K562 (cell line): ENCODE data around the gene SLC37A3. TPM values are rescaled to one million over a fixed set of nuclear protein-coding genes. Genes with fewer than 3 reads are reported as not detected.

ENCODE experiments used
- ATAC-seq: fragments of 200-7000 bp; cut with Tn5 transposase; 3 replicates; pipeline ENCODE4 v1.9.1; 2020; ENCODE audit warnings: moderate library complexity
- BruUV-seq: library from RNA; stranded (reverse); fragments of 400-500 nt; replicated peaks from 2 replicates; lab custom pipeline; 2021; lab: Mats Ljungman, UMichigan
- CTCF ChIA-PET: fragments of 300-600 bp; formaldehyde crosslinking; extraction: SDS; loops from one replicate; lab custom pipeline; 2021; ENCODE audit warnings: low intra/inter-chr PET ratio; lab: Yijun Ruan, JAX
- POLR2A ChIA-PET: fragments of 300-600, 350-650 bp; sonication (Branson Sonifier 250); formaldehyde crosslinking; extraction: SDS; loops from one replicate; lab custom pipeline; 2021; ENCODE audit warnings: antibody characterized with exemption, inconsistent platforms; lab: Yijun Ruan, JAX
- DNase-seq, 4 experiments: peaks; one replicate each; pipeline versions ENCODE4 v3.0.0 to v3.0.0-alpha.2; 2011 to 2018; ENCODE audit warnings: low spot score in 3 of 4, mixed read lengths in 3 of 4; ENCODE audit errors: extremely low read depth in 1 of 4
- FAIRE-seq: peaks from 2 replicates; lab custom pipeline; 2011; peaks lifted over from hg19 to GRCh38; lab: Jason Lieb, UNC
- H2AFZ ChIP-seq: 2 replicates; pipeline ENCODE4 v1.6.0; 2011; ENCODE audit warnings: low read depth, low read length, control low read depth, inconsistent platforms
- H3K27ac ChIP-seq: fragments of 200-600 bp; 3 replicates; pipeline ENCODE4 v1.8.0; 2011; ENCODE audit warnings: low read depth, mild to moderate bottlenecking, control low read depth, inconsistent platforms, low read length, moderate library complexity, mixed read lengths; ENCODE audit errors: extremely low read depth
- H3K27me3 ChIP-seq, 2 experiments: fragments of 300-600 bp in 1 of 2; 2 replicates in 1 of 2; 3 replicates in 1 of 2; pipeline versions ENCODE4 v1.6.0 to v1.8.0; 2011; ENCODE audit warnings: inconsistent platforms in 2 of 2, low read length in 2 of 2, mild to moderate bottlenecking in 1 of 2, mixed read lengths in 1 of 2, moderate library complexity in 1 of 2; ENCODE audit not compliant: control insufficient read depth in 2 of 2, insufficient read depth in 2 of 2
- H3K36me3 ChIP-seq: fragments of 300-600 bp; 3 replicates; pipeline ENCODE4 v1.8.0; 2011; ENCODE audit warnings: mild to moderate bottlenecking, low read length, inconsistent platforms; ENCODE audit not compliant: control insufficient read depth, insufficient read depth
- H3K4me1 ChIP-seq, 2 experiments: fragments of 200-600 bp in 1 of 2; replicated peaks in 1 of 2; 2 replicates in 1 of 2; 3 replicates in 1 of 2; pipeline versions ENCODE4 v1.5.1 to v1.8.0; 2011; ENCODE audit warnings: inconsistent platforms in 2 of 2, low read length in 2 of 2, mild to moderate bottlenecking in 1 of 2, mixed read lengths in 1 of 2, moderate library complexity in 1 of 2; ENCODE audit not compliant: control insufficient read depth in 2 of 2, insufficient read depth in 2 of 2
- H3K4me2 ChIP-seq: 2 replicates; pipeline ENCODE4 v1.6.1; 2011; ENCODE audit warnings: low read length, control low read depth, inconsistent platforms, mixed read lengths; ENCODE audit not compliant: insufficient read depth
- H3K4me3 ChIP-seq: fragments of 200-600 bp; sonication (generic), shearing (Covaris generic); 2 replicates; pipeline ENCODE4 v1.5.1; 2016; ENCODE audit warnings: control low read depth, inconsistent platforms
- H3K79me2 ChIP-seq: fragments of 200-600 bp; 3 replicates; pipeline ENCODE4 v1.8.0; 2011; ENCODE audit warnings: low read length, inconsistent platforms; ENCODE audit not compliant: control insufficient read depth, insufficient read depth
- H3K9ac ChIP-seq, 2 experiments: 2 replicates each; pipeline versions ENCODE4 v1.6.0 to v1.6.1; 2011; ENCODE audit warnings: low read depth in 2 of 2, low read length in 2 of 2, control low read depth in 1 of 2, inconsistent platforms in 1 of 2, mild to moderate bottlenecking in 1 of 2, mixed read lengths in 1 of 2; ENCODE audit not compliant: insufficient read depth in 1 of 2
- H3K9me1 ChIP-seq: one replicate; pipeline ENCODE4 v1.6.0; 2011; ENCODE audit warnings: inconsistent platforms, mild to moderate bottlenecking, low read length, moderate library complexity; ENCODE audit not compliant: control insufficient read depth, insufficient read depth
- H3K9me3 ChIP-seq: replicated peaks from 2 replicates; pipeline ENCODE4 v1.5.1; 2011; ENCODE audit warnings: low read depth, low read length, inconsistent platforms; ENCODE audit not compliant: control insufficient read depth, insufficient read depth
- H4K20me1 ChIP-seq: replicated peaks from 2 replicates; pipeline ENCODE4 v1.6.1; 2011; ENCODE audit warnings: low read length, inconsistent platforms, mixed read lengths; ENCODE audit not compliant: control insufficient read depth, insufficient read depth
- ARID1B ChIP-seq: fragments of 450-650 bp; IDR thresholded peaks from 2 replicates; pipeline ENCODE4 v1.6.1; 2016; ENCODE audit warnings: antibody characterized with exemption, mild to moderate bottlenecking, inconsistent platforms
- CEBPB ChIP-seq: fragments of 450-650 bp; IDR thresholded peaks from 2 replicates; pipeline ENCODE4 v1.6.1; 2016; ENCODE audit warnings: missing genetic modification characterization, missing compliant biosample characterization
- DDX20 ChIP-seq: fragments of 450-650 bp; IDR thresholded peaks from 2 replicates; pipeline ENCODE4 v1.6.1; 2016; ENCODE audit warnings: missing genetic modification characterization, low read depth, mild to moderate bottlenecking, missing compliant biosample characterization, moderate library complexity
- HDAC3 ChIP-seq: fragments of 450-650 bp; IDR thresholded peaks from 2 replicates; pipeline ENCODE4 v1.6.1; 2018; ENCODE audit warnings: borderline replicate concordance, mild to moderate bottlenecking, moderate library complexity; ENCODE audit not compliant: partially characterized antibody
- KDM4B ChIP-seq, 2 experiments: fragments of 450-650 bp in 1 of 2; sonication (generic) in 1 of 2; IDR thresholded peaks; 2 replicates each; pipeline ENCODE4 v1.6.1; 2016 to 2017; ENCODE audit warnings: borderline replicate concordance in 2 of 2, antibody characterized with exemption in 1 of 2, low read depth in 1 of 2, mild to moderate bottlenecking in 1 of 2
- LCOR ChIP-seq: sonication (generic); formaldehyde crosslinking; IDR thresholded peaks from 2 replicates; pipeline ENCODE4 v1.8.0; 2022; ENCODE audit warnings: mild to moderate bottlenecking, missing genetic modification reagents
- MYNN ChIP-seq, 2 experiments: sonication (generic); formaldehyde crosslinking in 1 of 2; IDR thresholded peaks; 2 replicates each; pipeline versions ENCODE4 v1.5.0 to v1.6.1; 2016 to 2020; ENCODE audit warnings: antibody characterized with exemption in 1 of 2, missing genetic modification reagents in 1 of 2
- NEUROD1 ChIP-seq: fragments of 150-350 bp; IDR thresholded peaks from 2 replicates; pipeline ENCODE4 v1.6.1; 2014; ENCODE audit warnings: borderline replicate concordance, low read length, low read depth; ENCODE audit not compliant: partially characterized antibody
- POU5F1 ChIP-seq: fragments of 150-350 bp; IDR thresholded peaks from 2 replicates; pipeline ENCODE4 v1.6.1; 2014; ENCODE audit warnings: borderline replicate concordance, low read length, low read depth, mild to moderate bottlenecking; ENCODE audit not compliant: partially characterized antibody
- RBM15 ChIP-seq: fragments of 200-400 bp; formaldehyde crosslinking; IDR thresholded peaks from 2 replicates; pipeline ENCODE4 v1.6.1; 2018; ENCODE audit warnings: mild to moderate bottlenecking, low read length, moderate library complexity; ENCODE audit not compliant: insufficient read depth
- ZFPM2 ChIP-seq: fragments of 250-450 bp; sonication (Bioruptor Pico); IDR thresholded peaks from 2 replicates; pipeline ENCODE4 v1.5.1; 2022; ENCODE audit warnings: mild to moderate bottlenecking
- ZNF644 ChIP-seq: fragments of 200-800 bp; sonication (Bioruptor generic); IDR thresholded peaks from 2 replicates; pipeline ENCODE4 v1.6.1; 2016; ENCODE audit warnings: low read depth, missing genetic modification characterization, missing compliant biosample characterization
- WGBS: fragments of 100-300 bp; shearing (Covaris generic); methylation state at CpG from one replicate; pipeline ENCODE4 v1.1.6; 2016; ENCODE audit warnings: low coverage, mixed read lengths; ENCODE audit not compliant: insufficient coverage; ENCODE audit errors: missing lambda C conversion rate; 5-methylcytosine and 5-hydroxymethylcytosine counted together
- in situ Hi-C: fragments of 300-500 bp; cut with MboI; formaldehyde crosslinking; loops from 4 replicates; pipeline ENCODE4 v1.15.0; 2018; ENCODE audit warnings: inconsistent platforms, mixed read lengths
- intact Hi-C: fragments of 100-400 bp; cut with micrococcal nuclease; formaldehyde crosslinking; loops from 2 replicates; pipeline ENCODE4 v1.14.2; 2022
- polyA plus RNA-seq, 8 experiments: library from polyadenylated mRNA; depleted of rRNA in 4 of 8; stranded (reverse) in 5 of 8; unstranded in 3 of 8; fragments of >200 nt; fragmentation: Nextera tagmentation in 2 of 8; fragmentation: Illumina TruSeq in 1 of 8; extraction: Ambion mirVana in 2 of 8; extraction: Trizol in 1 of 8; gene quantifications; 2 replicates each; pipeline versions ENCODE4 v1.2.1 to v1.2.3, GENCODE V29; 2011 to 2014; ENCODE audit warnings: inconsistent platforms in 1 of 8, missing spikeins in 1 of 8
- total RNA-seq, 7 experiments: library from RNA; depleted of rRNA in 6 of 7; stranded (reverse); fragments of >200 nt in 6 of 7; fragmentation: Illumina TruSeq in 2 of 7; extraction: Trizol in 2 of 7; gene quantifications; 2 replicates each; pipeline versions ENCODE4 v1.2.1 to v1.2.3, GENCODE V29; 2011 to 2021; ENCODE audit warnings: low replicate concordance in 1 of 7
- TF ChIP-seq, protein P1 (sequence below), 2 experiments: IDR thresholded peaks in 1 of 2; conservative IDR thresholded peaks in 1 of 2; 2 replicates each; pipeline ENCODE4 v1.6.1; 2016; ENCODE audit warnings: low read depth in 2 of 2, mild to moderate bottlenecking in 1 of 2, missing compliant biosample characterization in 1 of 2, missing genetic modification characterization in 1 of 2, moderate library complexity in 1 of 2
- TF ChIP-seq, protein P2 (sequence below): fragments of 450-650 bp; IDR thresholded peaks from 2 replicates; pipeline ENCODE4 v1.6.1; 2014; ENCODE audit warnings: low read depth, mild to moderate bottlenecking, moderate library complexity, borderline replicate concordance
- TF ChIP-seq, protein P3 (sequence below): fragments of 250-450 bp; sonication (Bioruptor Pico); IDR thresholded peaks from 2 replicates; pipeline ENCODE4 v1.9.0; 2021; ENCODE audit warnings: mild to moderate bottlenecking

SLC37A3 gene
- total and polyA plus RNA-seq, 9 of the 15 experiments (the other 6 are each of a cell fraction or from before 2014, with no cell fraction given): 11.7 to 59.1 (median 26.8) TPM

DNA sequence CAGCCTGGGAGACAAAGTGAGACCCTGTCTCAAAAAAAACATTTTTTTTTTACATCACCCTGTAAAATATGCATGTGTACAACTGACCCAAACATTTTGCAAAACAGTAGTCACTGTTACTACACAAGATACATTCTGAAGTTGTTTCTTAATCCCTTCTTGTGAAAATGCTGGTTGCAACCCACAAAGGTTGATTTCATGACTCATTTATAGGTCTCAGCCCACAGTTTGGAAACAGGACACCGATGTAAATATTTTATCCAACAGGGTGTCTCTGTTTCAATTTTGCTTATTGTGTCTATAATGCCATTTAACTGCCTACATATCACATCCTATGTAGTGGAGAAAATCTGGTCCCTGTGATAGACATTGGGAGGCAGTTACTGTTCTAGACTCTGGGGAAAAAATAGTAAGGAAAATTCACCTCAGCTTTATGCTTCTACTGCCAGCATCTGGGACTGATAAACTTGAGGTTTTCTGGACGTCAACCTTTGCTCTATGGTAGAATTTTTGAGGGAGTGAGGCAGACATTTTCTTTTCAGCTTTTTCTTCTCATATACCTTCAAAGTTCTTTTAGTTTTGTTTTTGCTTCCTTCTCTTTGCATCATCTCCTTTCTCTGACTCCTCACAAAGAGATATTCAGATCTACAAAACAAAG lies 4.0 kb upstream of the SLC37A3 start (continued):
- TF ChIP-seq ARID1B (0 out of 2 replicates have a peak, but pooled peaks have one; percentile 14), NEUROD1 (no peak), LCOR (CRISPR knock-in tag) (no peak)

DNA sequence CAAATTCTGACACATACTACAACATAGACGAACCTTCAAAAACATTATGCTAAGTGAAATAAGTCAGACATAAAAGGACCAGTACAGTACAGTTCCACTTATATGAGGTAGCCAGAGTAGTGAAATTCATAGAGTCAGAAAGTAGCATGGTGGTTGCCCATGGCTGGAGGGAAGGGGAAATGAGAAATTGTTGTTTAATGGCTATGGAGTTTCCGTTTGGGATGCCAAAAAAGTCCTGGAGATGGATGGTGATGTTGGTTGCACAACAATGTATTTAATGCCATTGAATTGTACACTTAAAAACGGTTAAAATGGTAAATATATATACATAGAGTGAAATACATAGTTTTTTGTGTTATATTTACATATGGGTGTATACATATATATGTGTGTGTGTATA lies 2.1 kb upstream of the SLC37A3 start:
- H3K9me3 ChIP-seq: no peaks in the 10 kb centered on the region
- in situ Hi-C loops (no loop called here), intact Hi-C loops (loop anchor here (5.0 kb wide), 1 partner anchor 42 kb away; no protein-coding TSS in a partner anchor)
- no peak overlapping the region for H3K4me2 ChIP-seq
- 0 out of 2 replicates have a peak overlapping the region, but pooled peaks have one; percentile 14 for H2AFZ ChIP-seq
- no peak overlapping the region for H3K9ac ChIP-seq
- H3K9me1 ChIP-seq: no peaks in the 10 kb centered on the region
- no peak for ATAC-seq
- H3K27me3 ChIP-seq: no peaks in the 10 kb centered on the region
- H3K79me2 ChIP-seq: peaks cover 29% of the 10 kb centered on the region
- no peaks in the 10 kb centered on the region for H3K36me3 ChIP-seq
- H3K4me1 ChIP-seq: peaks cover 21 to 32% of the 10 kb centered on the region in 2 experiments
- 33% methylated on average over 3 of the region's 3 CpGs for WGBS
- H4K20me1 ChIP-seq: no peaks in the 10 kb centered on the region
- H3K4me3 ChIP-seq: no peak overlapping the region
- BruUV-seq: no TSS peak
- FAIRE-seq: no peak
- no peak overlapping the region for H3K27ac ChIP-seq
- no peak for DNase-seq
- ChIA-PET CTCF (no interaction called here), POLR2A (no interaction called here)
- TF ChIP-seq RBM15 (no peak), MYNN (IDR thresholded peaks at IDR 0.05) (no peak), MYNN (CRISPR knock-in tag; IDR thresholded peaks at IDR 0.05) (no peak), ZFPM2 (no peak), DDX20 (tag) (no peak), ZNF644 (tag) (no peak), POU5F1 (no peak), CEBPB (0 out of 2 replicates have a peak, but pooled peaks have one; percentile 27), HDAC3 (no peak), KDM4B (IDR thresholded peaks at IDR 0.05; ENCODE audit: borderline replicate concordance in 2 of 2, low read depth in 1 of 2) (no peak)
- TF ChIP-seq, protein P1, sequence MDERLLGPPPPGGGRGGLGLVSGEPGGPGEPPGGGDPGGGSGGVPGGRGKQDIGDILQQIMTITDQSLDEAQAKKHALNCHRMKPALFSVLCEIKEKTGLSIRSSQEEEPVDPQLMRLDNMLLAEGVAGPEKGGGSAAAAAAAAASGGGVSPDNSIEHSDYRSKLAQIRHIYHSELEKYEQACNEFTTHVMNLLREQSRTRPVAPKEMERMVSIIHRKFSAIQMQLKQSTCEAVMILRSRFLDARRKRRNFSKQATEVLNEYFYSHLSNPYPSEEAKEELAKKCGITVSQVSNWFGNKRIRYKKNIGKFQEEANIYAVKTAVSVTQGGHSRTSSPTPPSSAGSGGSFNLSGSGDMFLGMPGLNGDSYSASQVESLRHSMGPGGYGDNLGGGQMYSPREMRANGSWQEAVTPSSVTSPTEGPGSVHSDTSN (CRISPR knock-in tag; IDR thresholded peaks at IDR 0.05; ENCODE audit: low read depth): no peak
- TF ChIP-seq, protein P1 (tag; conservative IDR thresholded peaks at IDR 0.05; ENCODE audit: low read depth): no peak
- TF ChIP-seq, protein P2, sequence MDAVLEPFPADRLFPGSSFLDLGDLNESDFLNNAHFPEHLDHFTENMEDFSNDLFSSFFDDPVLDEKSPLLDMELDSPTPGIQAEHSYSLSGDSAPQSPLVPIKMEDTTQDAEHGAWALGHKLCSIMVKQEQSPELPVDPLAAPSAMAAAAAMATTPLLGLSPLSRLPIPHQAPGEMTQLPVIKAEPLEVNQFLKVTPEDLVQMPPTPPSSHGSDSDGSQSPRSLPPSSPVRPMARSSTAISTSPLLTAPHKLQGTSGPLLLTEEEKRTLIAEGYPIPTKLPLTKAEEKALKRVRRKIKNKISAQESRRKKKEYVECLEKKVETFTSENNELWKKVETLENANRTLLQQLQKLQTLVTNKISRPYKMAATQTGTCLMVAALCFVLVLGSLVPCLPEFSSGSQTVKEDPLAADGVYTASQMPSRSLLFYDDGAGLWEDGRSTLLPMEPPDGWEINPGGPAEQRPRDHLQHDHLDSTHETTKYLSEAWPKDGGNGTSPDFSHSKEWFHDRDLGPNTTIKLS: no peak
- TF ChIP-seq, protein P3, sequence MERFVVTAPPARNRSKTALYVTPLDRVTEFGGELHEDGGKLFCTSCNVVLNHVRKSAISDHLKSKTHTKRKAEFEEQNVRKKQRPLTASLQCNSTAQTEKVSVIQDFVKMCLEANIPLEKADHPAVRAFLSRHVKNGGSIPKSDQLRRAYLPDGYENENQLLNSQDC (CRISPR knock-in tag): no peak
